Fibroblast of upper back skin (primary cell): ENCODE measurements around the gene GNG5.
"Not testable (repeated sequence)": the region's sequence is repeated elsewhere in the genome, so short reads cannot be mapped to it uniquely, and the experiment has no call there.

Experiments used
- DNase-seq: peaks from one replicate; pipeline ENCODE4 v3.0.0-alpha.2; 2013

The GNG5 gene

GRCh38 chr1:84506002-84506728, at the start of gene GNG5, which contains the start of gene SPATA1:
GNG5 (minus strand) TSS chr1:84506581; CDS start chr1:84506091, 490 bp downstream.
SPATA1 (plus strand) TSS chr1:84506386; CDS start chr1:84516360, 9,974 bp downstream.
- peak; percentile 96 for DNase-seq

GRCh38 chr1:84550826-84551225, 44.4 kb upstream of the GNG5 start:
- DNase-seq = no peak

GRCh38 chr1:84541679-84542078, 35.3 kb upstream of the GNG5 start:
- DNase-seq = no peak

GRCh38 chr1:84540759-84541158, 34.4 kb upstream of the GNG5 start:
- no peak for DNase-seq

GRCh38 chr1:84539972-84540371, 33.6 kb upstream of the GNG5 start:
- no peak for DNase-seq

- no peak for DNase-seq
These were observed 32.2 kb upstream of the GNG5 start for GRCh38 chr1:84538599-84538998.

- DNase-seq = no peak
These were observed 19.4 kb upstream of the GNG5 start for GRCh38 chr1:84525779-84526178.

GRCh38 chr1:84524590-84524989, 18.2 kb upstream of the GNG5 start:
- no peak for DNase-seq

- no peak for DNase-seq
These were observed 4.3 kb upstream of the GNG5 start for GRCh38 chr1:84510668-84511067.

- no peak for DNase-seq
These were observed 3.8 kb upstream of the GNG5 start for GRCh38 chr1:84510165-84510564.

GRCh38 chr1:84509029-84509428, 2.6 kb upstream of the GNG5 start:
- DNase-seq = no peak

GRCh38 chr1:84508510-84508909, 2.1 kb upstream of the GNG5 start:
- DNase-seq = no peak

GRCh38 chr1:84507887-84508286, 1.5 kb upstream of the GNG5 start:
- DNase-seq = not testable (repeated sequence)

GRCh38 chr1:84506729-84507453, 510 bp upstream of the GNG5 start:
- no peak for DNase-seq

- peak; percentile 58 for DNase-seq
These were observed 834 bp downstream of the GNG5 start for GRCh38 chr1:84505493-84506001.

GRCh38 chr1:84504580-84505492, 1.5 kb downstream of the GNG5 start:
- peak; percentile 79 for DNase-seq

GRCh38 chr1:84502927-84503326, 3.5 kb downstream of the GNG5 start:
- no peak for DNase-seq

GRCh38 chr1:84497631-84498275, 8.6 kb downstream of the GNG5 start:
- no peak for DNase-seq

GRCh38 chr1:84496498-84496897, 9.9 kb downstream of the GNG5 start:
- no peak for DNase-seq

GRCh38 chr1:84493747-84494146, 12.6 kb downstream of the GNG5 start:
- DNase-seq = no peak

- peak; percentile 4 for DNase-seq
These were observed 13.7 kb downstream of the GNG5 start for GRCh38 chr1:84492726-84493125.

- DNase-seq = no peak
These were observed 16.6 kb downstream of the GNG5 start for GRCh38 chr1:84489766-84490165.
